H7 (cell line): ENCODE measurements around the gene SYT7. TPM values are rescaled to one million over a fixed set of nuclear protein-coding genes. Genes with fewer than 3 reads are reported as not detected.
A peak's percentile ranks its signal among the peaks of the same experiment; 100 is the strongest.

ENCODE experiments used
- DNase-seq: peaks from one replicate; pipeline ENCODE4 v3.0.0; 2012
- H3K27me3 ChIP-seq: 2 replicates; pipeline ENCODE4 v1.6.0; 2011; ENCODE audit warnings: mild to moderate bottlenecking, low read length; ENCODE audit not compliant: control insufficient read depth, insufficient read depth
- H3K36me3 ChIP-seq: replicated peaks from 2 replicates; pipeline ENCODE4 v1.5.1; 2011; ENCODE audit warnings: low read length; ENCODE audit not compliant: control insufficient read depth, insufficient read depth
- H3K4me3 ChIP-seq: 2 replicates; pipeline ENCODE4 v1.5.1; 2011; ENCODE audit warnings: low read depth, mild to moderate bottlenecking, control low read depth, low read length, moderate library complexity; ENCODE audit not compliant: insufficient read depth
- total RNA-seq: library from RNA; depleted of rRNA; stranded (reverse); fragments of >200 nt; shearing (Covaris generic); gene quantifications from 2 replicates; pipeline ENCODE4 v1.2.3, GENCODE V29; 2014

SYT7 gene
- total RNA-seq, 1 experiment from 2014 or later, result 4.8 TPM

DNA sequence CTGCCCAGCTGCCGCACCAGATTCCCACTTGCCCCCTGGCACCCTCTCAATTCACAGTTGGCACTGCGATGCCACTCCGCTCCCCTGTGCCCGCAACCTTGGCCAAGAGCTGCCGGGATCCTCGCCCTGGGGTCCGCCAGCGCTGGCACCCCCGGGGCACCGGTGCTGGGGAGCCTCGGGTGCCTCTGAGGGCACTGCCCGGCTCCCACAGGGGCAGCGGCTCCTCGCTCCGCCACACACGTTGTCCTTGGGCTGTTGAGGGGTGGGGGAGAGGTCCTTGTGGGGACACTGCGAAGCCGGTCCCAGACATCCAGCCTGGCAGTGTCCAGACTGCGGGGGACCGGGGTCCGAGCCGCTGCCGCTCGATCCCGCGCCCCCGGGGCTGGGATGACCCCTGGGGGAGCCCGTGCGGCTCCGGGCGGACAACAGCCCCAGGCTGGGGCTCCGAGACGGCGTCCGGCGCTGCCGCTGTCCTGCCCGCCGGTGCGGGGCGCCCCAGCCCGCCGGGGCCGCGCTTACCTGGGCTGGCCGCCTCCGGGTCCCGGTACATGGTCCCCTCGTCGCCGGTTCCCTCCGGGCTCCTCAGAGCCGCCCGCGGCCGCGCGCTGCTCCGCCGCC is 496 bp downstream of the SYT7 start:
- no peaks in the 10 kb centered on the region for H3K36me3 ChIP-seq
- peaks cover 33% of the 10 kb centered on the region for H3K27me3 ChIP-seq
- peak; percentile 91 for DNase-seq
- H3K4me3 ChIP-seq, result peak overlapping the region; percentile 56

DNA sequence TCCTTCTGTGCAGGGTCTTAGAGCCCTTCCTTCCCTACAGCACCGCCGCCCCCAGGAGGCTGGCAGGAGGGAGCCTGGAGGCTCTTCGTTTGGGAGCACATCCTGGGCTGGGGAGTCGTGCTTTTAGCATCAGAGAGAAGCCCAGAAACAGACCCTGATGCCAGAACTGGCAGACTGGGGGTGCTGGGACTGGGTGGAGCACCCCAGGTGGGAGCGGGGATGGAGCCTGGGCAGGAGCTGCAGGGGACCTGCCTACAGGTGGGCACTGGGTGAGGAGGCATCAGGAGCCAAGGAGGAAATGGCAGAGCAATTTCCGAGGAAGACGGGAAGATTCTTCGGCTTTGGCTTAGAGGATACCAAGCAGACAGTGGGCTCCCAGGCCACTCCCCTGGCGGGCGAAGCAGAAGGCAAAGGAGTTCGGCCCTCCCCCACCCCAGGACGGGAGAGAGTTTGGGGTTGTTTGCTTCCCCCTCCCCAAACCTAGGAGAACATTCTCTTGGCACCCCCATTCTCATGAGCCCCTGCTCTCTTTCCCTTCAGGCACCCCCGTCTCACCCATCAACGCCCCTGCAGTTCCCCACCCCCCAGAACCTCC is 1.1 kb downstream of the SYT7 start:
- Histone ChIP-seq H3K36me3 (no peaks in the 10 kb centered on the region), H3K27me3 (peaks cover 33% of the 10 kb centered on the region), H3K4me3 (peak overlapping the region; percentile 56)
- peak; percentile 86 for DNase-seq

DNA sequence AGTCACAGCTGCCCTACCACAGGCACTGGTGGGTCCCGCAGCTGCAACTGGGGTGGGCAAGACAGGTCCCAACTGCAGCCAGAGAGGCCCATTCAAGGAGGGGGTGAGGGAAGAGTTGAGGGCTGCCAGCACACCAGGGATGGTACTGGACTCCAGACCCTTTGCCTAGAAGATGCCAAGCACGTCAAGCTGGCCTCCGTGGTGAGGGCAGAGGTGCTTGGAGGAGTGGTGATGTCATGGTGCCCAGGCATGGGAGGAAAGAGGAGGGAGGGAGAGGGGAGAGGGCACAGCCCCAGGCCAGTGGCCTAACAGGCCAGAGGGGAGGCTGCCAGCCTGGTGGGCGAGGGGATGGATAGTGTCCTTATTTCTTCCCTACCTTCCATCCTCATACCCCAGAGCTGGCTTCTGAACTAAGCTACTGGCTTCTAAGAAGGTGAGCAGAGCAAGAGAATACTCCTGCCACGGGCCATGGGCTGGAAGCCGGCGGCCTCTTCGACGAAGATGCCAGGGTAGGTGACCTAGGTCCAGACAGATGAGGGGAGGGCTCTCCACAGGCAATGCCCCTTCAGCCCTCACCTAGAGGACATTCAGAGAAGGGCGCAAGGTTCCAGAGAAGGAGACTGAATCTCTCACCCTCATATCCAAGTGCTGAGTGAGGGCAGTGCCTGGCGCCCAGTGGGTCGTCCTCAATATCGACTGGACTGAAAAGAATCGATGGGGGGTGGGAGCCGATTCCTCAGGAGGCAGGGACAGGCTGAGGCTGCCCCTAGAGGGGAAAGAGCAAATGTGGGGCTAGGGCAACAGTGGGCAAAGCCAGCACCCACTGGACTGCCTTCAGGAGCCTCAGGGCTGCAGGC is 1.8 kb downstream of the SYT7 start:
- Histone ChIP-seq H3K36me3 (no peaks in the 10 kb centered on the region), H3K4me3 (no peak overlapping the region), H3K27me3 (peaks cover 33% of the 10 kb centered on the region)
- DNase-seq, result peak; percentile 81

DNA sequence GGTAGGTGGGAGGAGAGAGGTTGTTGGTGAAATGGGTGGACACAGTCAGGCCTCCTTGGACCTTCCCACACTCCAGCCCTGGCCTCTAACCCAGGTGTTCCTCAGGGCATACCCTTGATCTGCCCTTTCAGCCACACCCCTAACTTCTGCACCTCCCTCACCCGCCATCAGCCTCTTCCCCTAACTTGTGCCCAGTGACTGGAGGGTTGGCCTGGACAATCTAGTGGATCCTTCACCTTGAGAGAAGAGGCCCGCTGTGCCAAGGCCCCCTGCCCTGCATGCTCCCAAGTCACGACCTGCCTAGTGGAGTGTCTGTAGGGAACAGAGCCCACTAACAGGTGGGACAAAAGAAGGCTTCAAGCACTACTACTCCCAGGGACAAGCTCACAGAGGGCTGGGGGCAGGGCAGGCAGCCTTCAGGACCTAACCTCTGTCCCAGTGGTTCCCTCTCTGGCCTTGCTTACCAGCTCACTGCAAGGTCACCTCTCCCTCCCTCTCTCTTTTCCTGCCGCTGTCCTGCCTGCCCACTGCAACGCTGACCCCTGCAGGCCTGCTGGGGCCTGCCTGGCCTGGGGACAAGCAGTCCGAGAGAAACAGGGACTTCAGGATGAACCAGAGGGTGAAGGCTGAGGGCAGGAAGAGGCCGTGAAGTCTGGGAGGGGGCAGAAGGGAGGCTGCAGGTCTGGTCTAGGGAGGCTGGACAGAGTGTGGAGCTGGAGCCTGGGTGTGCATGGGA is 3.3 kb downstream of the SYT7 start:
- Histone ChIP-seq H3K4me3 (no peak overlapping the region), H3K27me3 (peaks cover 25% of the 10 kb centered on the region), H3K36me3 (no peaks in the 10 kb centered on the region)
- peak; percentile 83 for DNase-seq

DNA sequence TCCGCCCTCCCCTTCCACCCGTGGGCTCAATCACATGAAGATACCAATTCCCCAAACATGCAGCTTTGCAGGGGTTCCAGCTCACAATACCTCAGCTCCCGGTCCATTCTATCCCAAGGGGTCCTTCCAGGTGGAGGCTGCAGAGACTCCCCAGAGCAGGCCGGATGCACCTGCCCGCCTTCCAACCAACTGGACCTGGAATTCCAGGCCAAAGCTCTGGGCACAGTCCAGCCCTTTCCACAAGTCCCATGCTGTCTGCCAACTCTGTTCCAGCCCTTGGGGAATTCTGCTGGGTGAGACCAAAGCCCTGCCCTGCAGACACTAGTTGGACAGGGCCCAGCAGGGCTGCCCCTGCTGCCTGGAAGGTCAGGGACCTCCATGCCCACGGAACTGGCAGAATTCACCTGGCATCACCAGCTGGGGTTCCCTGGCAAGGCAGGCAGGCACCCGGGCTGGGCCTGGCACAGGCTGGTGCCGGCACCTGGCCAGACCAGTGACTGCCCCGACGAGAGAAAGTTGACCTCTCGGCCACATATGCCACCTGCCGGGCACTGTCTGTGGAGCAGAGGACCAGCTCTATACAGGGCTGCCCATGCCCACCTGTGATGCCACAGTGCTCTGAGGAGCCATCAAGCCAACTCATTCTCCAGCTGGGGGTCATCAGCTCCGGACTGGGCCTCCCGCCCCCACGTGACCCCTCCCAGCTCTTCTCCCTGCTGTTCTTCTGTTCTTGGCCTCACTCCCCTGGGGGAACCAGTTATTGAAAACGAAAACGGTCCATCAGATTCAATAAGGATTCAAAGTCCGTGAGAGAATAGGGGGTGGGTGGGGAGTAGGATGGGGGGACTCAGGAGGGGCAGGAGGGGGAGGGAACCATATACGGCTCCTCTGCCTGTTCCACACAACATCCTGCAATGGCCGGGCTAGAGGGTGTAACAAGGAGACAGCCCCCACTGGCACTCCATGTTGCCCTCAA is 4.7 kb downstream of the SYT7 start:
- no peak overlapping the region for H3K4me3 ChIP-seq
- H3K27me3 ChIP-seq, result peaks cover 20% of the 10 kb centered on the region
- DNase-seq, result peak; percentile 66
- no peaks in the 10 kb centered on the region for H3K36me3 ChIP-seq

DNA sequence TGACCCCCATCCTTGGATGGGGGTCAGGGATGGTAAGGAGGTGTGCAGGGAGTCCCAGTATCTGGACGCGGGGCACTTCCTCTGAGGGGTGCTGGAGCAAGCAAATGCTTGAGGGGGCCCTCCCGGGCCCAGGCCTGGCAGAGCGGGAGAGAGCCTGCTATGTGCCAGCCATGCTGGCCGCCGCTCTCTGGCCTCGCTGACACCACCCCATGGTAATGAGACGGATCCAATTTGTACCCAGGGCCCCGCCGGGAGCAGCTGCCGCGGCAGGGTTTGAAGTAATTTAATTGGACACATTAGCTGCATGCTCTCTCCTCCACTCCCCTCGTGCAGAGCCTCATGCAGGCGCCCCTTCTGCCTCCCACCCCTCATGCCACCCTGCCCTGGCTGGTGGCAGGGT is 6.3 kb downstream of the SYT7 start:
- H3K4me3 ChIP-seq, result no peak overlapping the region
- H3K27me3 ChIP-seq, result peaks cover 11% of the 10 kb centered on the region
- peak; percentile 60 for DNase-seq
- H3K36me3 ChIP-seq, result no peaks in the 10 kb centered on the region

DNA sequence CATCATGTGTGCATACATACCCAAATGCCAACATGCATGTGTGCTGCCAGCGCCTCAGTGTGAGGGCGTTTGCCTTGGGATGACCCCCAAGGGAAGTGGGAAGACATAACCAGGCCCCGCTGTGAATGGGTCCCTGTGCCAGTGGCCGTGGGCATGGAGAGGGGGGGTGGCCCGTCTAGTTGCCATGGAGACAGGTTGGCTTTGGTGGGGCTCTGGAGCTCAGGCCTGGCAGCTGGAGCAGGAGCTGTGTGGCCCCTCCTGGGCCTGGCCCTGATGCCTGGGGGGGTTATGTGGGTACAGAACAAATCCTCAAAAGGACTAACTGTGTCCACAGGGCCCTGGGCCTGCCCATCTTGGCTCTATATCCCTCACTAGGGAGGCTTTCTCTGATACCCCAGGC is 8.0 kb downstream of the SYT7 start:
- DNase-seq, result peak; percentile 52
- Histone ChIP-seq H3K4me3 (no peak overlapping the region), H3K27me3 (peaks cover 12% of the 10 kb centered on the region; the same call in 1 of the 2 replicates), H3K36me3 (no peaks in the 10 kb centered on the region)

DNA sequence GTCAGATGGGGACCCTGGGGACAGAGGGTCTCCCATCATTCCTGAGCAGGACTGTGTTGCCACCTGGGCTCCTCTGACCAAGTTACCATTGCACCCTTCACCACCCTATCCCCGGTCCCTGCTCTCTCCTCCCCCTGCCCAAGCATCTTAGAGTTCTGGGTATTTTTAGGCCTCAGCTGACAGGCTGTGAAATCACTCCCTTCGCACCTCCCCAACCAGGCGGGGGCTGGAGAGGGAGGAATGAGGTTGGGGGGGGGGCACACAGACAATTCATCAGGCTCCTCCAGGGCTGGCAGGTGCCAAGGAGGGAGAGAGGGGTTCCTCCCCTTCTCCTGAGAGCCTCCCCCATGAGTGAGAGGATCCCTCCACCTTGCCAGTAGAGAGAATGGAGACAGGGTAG is 9.0 kb downstream of the SYT7 start:
- no peak overlapping the region for H3K4me3 ChIP-seq
- peaks cover 13% of the 10 kb centered on the region; the same call in 1 of the 2 replicates for H3K27me3 ChIP-seq
- no peak for DNase-seq
- no peaks in the 10 kb centered on the region for H3K36me3 ChIP-seq

DNA sequence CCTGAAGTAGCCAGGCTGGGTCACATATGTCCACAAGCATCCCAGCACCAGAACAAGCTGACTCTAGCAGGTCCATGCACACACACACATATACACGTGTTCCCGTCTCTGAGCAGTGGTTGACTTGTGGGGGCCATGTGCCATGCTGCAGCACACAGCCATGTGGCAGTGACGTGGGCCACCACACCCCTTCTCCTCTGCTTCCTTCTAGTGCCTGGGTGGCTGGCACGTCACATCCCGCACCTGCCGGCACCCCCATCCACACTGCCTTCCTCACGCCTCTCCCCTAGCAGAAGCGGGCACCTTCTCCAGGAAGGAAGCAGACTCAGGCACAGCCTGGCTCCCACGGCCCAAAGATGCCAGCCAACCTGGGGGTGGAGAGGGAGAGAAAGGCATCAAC is 9.5 kb downstream of the SYT7 start:
- peaks cover 13% of the 10 kb centered on the region; the same call in 1 of the 2 replicates for H3K27me3 ChIP-seq
- no peaks in the 10 kb centered on the region for H3K36me3 ChIP-seq
- DNase-seq, result no peak
- H3K4me3 ChIP-seq, result no peak overlapping the region

DNA sequence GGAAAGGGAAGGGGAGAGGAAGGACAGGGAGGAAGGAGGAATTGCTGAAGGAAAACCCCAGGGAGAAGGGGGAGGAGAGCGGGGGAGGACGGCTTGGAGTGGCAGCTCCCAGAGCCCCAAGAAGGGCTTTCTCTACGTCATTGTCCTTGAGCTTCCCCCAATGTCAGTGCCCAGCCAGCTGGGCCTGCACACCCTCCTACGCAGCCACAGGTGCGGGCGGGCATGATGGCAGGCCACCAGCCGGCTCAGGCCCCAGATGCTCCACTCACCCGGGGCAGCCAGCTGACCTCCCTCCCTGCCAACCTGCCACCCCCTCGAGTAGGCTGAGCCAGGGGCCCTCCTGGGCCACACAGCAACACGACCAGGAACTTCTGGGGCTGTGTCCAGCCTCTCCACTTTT is 11.2 kb downstream of the SYT7 start:
- Histone ChIP-seq H3K27me3 (peaks cover 15% of the 10 kb centered on the region; the same call in 1 of the 2 replicates), H3K36me3 (no peaks in the 10 kb centered on the region), H3K4me3 (no peak overlapping the region)
- DNase-seq, result peak; percentile 61

DNA sequence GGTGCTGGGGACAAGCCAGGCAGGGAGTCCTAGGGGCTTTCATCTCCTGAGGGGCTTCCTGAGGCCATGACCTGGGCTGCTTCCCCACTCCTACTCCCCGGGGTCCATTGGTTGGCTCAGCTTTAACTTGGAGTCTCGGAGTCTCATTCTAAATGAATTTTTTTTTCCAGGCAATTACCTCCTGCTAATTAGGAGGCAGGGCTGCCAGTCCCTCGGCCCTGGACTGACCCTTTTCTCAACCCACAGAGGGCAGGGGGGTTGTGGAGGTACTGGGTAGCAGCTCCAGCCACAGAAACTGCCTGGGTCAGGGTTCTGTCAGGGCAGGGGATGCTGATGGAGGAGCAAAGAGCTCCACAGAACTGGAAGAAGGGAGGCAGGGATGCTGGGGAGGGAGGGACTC is 11.9 kb downstream of the SYT7 start:
- DNase-seq, result no peak
- Histone ChIP-seq H3K36me3 (no peaks in the 10 kb centered on the region), H3K27me3 (peaks cover 15% of the 10 kb centered on the region; the same call in 1 of the 2 replicates), H3K4me3 (no peak overlapping the region)

DNA sequence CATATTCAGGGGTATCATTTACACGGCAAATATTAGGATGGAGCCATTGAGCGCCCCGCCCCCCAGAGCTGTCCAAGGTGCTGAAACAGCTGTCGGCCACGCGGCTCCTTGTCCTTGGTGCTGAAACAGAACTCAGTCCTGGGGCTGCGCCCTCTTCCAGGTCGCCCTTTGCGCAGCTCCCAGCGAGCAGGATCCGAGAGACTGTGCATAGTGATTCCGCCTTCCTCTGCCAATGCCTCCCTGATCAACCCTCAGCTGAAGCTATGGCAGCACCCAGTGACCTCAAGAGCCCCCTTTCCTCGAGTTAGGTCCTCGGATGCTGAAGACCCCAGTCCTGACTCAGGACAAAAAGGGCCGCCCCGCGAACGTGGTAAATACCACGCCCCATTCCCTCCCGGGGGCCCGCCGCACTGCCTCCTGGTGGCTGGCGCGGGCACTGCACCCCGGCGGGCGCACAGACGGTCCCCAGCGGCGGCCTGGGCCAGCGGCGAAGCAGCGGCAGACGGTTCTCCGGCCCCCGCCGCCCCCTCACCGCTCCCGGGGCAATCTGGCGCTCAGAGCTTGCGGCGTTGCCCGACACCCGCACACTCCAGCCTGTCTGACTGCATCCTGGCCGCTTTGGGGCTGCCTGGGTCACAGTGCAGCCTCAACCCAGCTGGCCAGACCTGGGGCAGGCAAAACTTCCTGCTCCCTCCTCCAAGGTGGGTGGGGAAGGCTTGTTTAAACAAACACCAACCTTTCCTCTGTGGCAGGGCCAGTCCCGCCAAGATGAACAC is 13.4 kb downstream of the SYT7 start:
- peaks cover 15% of the 10 kb centered on the region; the same call in 1 of the 2 replicates for H3K27me3 ChIP-seq
- no peaks in the 10 kb centered on the region for H3K36me3 ChIP-seq
- H3K4me3 ChIP-seq, result peak overlapping the region; percentile 36
- peak; percentile 98 for DNase-seq
